GM12892 (cell line): ENCODE results near the gene ABTB2.

Experiments
- DNase-seq: peaks from one replicate; pipeline ENCODE4 v3.0.0; 2011; ENCODE audit not compliant: insufficient read length
- FAIRE-seq: peaks from 2 replicates; lab custom pipeline; 2011; peaks lifted over from hg19 to GRCh38; lab: Jason Lieb, UNC
- POLR2A ChIP-seq: IDR thresholded peaks from 2 replicates; pipeline ENCODE4 v1.6.1; 2011; ENCODE audit warnings: low read depth, low read length, control low read depth
- POLR2AphosphoS5 ChIP-seq: IDR thresholded peaks from 2 replicates; pipeline ENCODE4 v1.6.1; 2011; ENCODE audit warnings: low read depth, low read length, control low read depth
- TAF1 ChIP-seq: IDR thresholded peaks from 2 replicates; pipeline ENCODE4 v1.6.1; 2011; ENCODE audit warnings: low read depth, mild to moderate bottlenecking, control low read depth, low read length, borderline replicate concordance

The ABTB2 gene

DNA sequence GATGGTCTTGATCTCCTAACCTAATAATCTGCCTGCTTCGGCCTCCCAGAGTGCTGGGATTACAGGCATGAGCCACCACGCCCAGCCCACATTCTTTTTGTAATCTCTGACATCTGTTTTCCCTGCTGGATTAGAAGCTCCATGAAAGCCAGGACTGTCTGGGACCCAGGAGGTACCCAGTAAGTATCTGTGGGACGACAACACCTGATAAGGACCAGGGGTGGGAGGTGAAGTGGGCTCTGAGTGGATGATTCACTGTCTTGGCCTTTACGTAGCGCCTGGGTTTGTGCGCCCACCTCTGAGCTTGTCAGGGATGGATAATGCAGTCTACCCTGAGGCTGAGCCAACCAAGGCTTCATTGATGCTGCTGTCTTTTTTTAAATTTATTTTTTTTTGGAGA is 118.8 kb downstream of the ABTB2 start:
- no peak for DNase-seq
- TF ChIP-seq TAF1 (no peak), POLR2AphosphoS5 (no peak)
- peak; percentile 40 for FAIRE-seq

DNA sequence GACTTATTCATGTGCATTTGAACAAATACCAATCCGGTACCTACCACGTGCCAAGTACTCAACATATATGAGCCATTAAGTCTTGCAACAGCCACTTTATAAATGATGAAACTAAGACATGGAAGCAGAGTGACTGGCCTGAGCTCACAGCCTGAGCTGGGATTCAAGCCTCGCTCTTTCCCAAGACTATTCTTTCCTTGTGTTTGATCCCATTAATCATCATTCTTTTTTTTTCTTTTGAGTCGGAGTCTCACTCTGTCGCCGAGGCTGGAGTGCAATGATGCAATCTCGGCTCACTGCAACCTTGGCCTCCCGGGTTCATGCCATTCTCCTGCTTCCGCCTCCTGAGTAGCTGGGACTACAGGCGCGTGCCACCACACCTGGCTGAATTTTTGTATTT is 119.3 kb downstream of the ABTB2 start:
- FAIRE-seq (no peak), DNase-seq (no peak)
- TF ChIP-seq POLR2A (no peak), TAF1 (no peak), POLR2AphosphoS5 (no peak)

- FAIRE-seq (no peak), DNase-seq (no peak)
- TF ChIP-seq POLR2A (no peak), POLR2AphosphoS5 (no peak), TAF1 (no peak)
Observed at GRCh38 chr11:34236572-34236971, 121.2 kb downstream of the ABTB2 start.

GRCh38 chr11:34235591-34236071 is 122.2 kb downstream of the ABTB2 start:
- FAIRE-seq (no peak), DNase-seq (no peak)
- TF ChIP-seq TAF1, result no peak
- TF ChIP-seq POLR2AphosphoS5, result no peak
- no peak for TF ChIP-seq POLR2A

- FAIRE-seq (peak; percentile 92), DNase-seq (no peak)
- TF ChIP-seq POLR2AphosphoS5 (peak; percentile 52; the same call in 1 of the 2 replicates), TAF1 (no peak), POLR2A (no peak)
Observed at GRCh38 chr11:34235189-34235588, 122.6 kb downstream of the ABTB2 start.

GRCh38 chr11:34234086-34234740 is 123.6 kb downstream of the ABTB2 start:
- DNase-seq, result no peak
- peak; percentile 33; the same call in 1 of the 2 replicates for TF ChIP-seq POLR2A
- no peak; the same call in 1 of the 2 replicates for TF ChIP-seq POLR2AphosphoS5
- FAIRE-seq, result peak; percentile 97

GRCh38 chr11:34233215-34233614 is 124.6 kb downstream of the ABTB2 start:
- TF ChIP-seq TAF1, result no peak
- TF ChIP-seq POLR2A, result no peak
- no peak for TF ChIP-seq POLR2AphosphoS5
- FAIRE-seq, result no peak
- no peak for DNase-seq

- DNase-seq, result no peak
- FAIRE-seq, result peak; percentile 75
- TF ChIP-seq POLR2AphosphoS5 (no peak), POLR2A (no peak), TAF1 (no peak)
Observed at GRCh38 chr11:34232807-34233206, 125.0 kb downstream of the ABTB2 start.

- peak; percentile 46 for FAIRE-seq
Observed at GRCh38 chr11:34226210-34226609, 131.6 kb downstream of the ABTB2 start.

DNA sequence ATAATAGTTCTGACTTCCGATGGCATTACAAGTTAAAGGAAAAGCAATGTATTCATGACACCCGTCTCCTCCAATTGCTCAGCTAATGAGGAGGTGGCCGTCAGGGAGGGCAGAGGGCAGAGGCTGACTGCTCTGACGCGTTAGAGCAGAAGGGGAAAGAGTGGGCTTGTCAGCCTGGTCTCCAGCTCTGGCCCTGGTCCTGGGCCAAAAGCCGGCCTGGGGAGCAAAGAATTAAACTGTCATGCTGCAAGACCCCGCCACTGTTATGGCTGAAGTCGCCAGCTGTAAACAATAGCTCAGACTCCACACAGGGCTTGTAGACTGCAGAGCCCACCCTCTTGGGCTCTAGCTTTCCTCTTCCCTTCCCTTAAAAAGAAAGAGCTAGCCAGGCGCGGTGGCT is 132.7 kb downstream of the ABTB2 start:
- FAIRE-seq (no peak), DNase-seq (no peak)
- no peak for TF ChIP-seq POLR2A
- TF ChIP-seq TAF1, result no peak
- TF ChIP-seq POLR2AphosphoS5, result no peak

More at GRCh38 chr11:34226210-34226609, 131.6 kb downstream of the ABTB2 start:
- TF ChIP-seq POLR2A, result no peak
- no peak for TF ChIP-seq POLR2AphosphoS5
- TF ChIP-seq TAF1, result no peak
- DNase-seq, result no peak

DNA sequence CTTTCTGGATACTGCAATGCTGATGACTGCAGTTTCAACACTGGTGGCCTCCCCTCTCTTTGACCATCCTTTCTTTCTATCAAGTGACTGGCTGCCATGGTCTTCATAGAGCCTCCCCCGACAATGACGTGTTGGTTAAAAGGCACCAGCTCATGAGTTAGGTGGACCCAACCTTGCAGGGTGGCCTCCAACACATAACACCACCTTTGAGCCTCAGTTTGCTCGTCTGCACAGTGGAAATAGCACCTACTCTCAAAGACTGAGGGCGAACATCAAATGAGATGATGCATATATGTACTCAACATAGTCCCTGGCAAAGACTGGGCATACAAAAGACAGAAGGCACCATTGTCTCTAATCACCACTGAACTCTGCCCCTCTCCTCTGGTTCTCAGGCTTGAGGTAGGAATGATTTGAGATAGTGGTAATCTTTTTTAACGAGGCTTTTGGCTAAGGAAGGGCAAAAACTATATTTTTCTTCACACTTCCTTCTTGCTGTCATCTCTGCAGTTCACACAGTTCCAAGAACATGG is 133.3 kb downstream of the ABTB2 start:
- FAIRE-seq, result no peak
- no peak for DNase-seq
- TF ChIP-seq POLR2AphosphoS5 (no peak), TAF1 (no peak), POLR2A (no peak)

GRCh38 chr11:34223907-34224306 is 133.9 kb downstream of the ABTB2 start:
- no peak for FAIRE-seq
- no peak for DNase-seq
- no peak for TF ChIP-seq POLR2AphosphoS5
- no peak for TF ChIP-seq POLR2A
- no peak for TF ChIP-seq TAF1

- no peak for DNase-seq
- TF ChIP-seq POLR2AphosphoS5, result no peak
- no peak for TF ChIP-seq POLR2A
- TF ChIP-seq TAF1, result no peak
- FAIRE-seq, result peak; percentile 5
Observed at GRCh38 chr11:34223021-34223813, 134.6 kb downstream of the ABTB2 start.
